WTC11 (cell line): Measurements from ENCODE around the gene GARNL3.

ENCODE experiments used
- ZNF138 ChIP-seq: sonication (generic); formaldehyde crosslinking; conservative IDR thresholded peaks from 2 replicates; pipeline ENCODE4 v1.8.1; 2022; ENCODE audit warnings: mild to moderate bottlenecking, moderate library complexity, missing genetic modification reagents
- ZNF263 ChIP-seq: sonication (generic); formaldehyde crosslinking; IDR thresholded peaks from 2 replicates; pipeline ENCODE4 v1.8.1; 2022; ENCODE audit warnings: low read depth, mild to moderate bottlenecking, moderate library complexity, missing genetic modification reagents
- TF ChIP-seq, protein P1 (sequence below): fragments of 200-600 bp; IDR thresholded peaks from 2 replicates; pipeline ENCODE4 v1.8.0; 2022; ENCODE audit warnings: antibody characterized with exemption

DNA sequence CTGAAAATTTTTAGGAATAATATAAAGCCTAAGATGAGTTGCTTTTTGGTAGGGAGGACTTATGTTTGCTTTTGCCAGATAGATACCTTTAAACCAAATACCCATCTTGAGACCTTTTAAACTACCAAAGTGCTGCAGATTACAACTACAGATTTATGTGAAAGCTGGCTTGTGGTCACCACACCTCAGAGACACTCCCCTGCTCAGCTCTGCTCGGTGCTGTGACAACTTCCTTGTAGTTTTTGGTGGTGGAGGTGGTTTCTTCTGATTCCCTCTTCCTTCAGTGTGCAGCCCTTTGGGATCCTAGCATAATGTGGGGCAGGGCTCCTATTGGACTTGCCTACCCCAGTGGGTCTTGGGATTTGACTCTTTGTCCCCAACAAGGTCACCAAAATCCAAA is 29.2 kb downstream of the GARNL3 start:
- TF ChIP-seq, protein P1, sequence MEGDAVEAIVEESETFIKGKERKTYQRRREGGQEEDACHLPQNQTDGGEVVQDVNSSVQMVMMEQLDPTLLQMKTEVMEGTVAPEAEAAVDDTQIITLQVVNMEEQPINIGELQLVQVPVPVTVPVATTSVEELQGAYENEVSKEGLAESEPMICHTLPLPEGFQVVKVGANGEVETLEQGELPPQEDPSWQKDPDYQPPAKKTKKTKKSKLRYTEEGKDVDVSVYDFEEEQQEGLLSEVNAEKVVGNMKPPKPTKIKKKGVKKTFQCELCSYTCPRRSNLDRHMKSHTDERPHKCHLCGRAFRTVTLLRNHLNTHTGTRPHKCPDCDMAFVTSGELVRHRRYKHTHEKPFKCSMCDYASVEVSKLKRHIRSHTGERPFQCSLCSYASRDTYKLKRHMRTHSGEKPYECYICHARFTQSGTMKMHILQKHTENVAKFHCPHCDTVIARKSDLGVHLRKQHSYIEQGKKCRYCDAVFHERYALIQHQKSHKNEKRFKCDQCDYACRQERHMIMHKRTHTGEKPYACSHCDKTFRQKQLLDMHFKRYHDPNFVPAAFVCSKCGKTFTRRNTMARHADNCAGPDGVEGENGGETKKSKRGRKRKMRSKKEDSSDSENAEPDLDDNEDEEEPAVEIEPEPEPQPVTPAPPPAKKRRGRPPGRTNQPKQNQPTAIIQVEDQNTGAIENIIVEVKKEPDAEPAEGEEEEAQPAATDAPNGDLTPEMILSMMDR, result no peak
- TF ChIP-seq ZNF138 (CRISPR knock-in tag) (no peak), ZNF263 (CRISPR knock-in tag) (no peak)
